Measurements from ENCODE around the gene DNAJC10. TPM values are rescaled to one million over a fixed set of nuclear protein-coding genes. Genes with fewer than 3 reads are reported as not detected.
A peak's percentile ranks its signal among the peaks of the same experiment; 100 is the strongest.

The DNAJC10 gene
- total and polyA plus RNA-seq, 9 of the 15 experiments (the other 6 are each of a cell fraction or from before 2014, with no cell fraction given), result 9.8 to 77.7 (median 57.3) TPM

GRCh38 chr2:182744490-182744889 is 28.4 kb downstream of the DNAJC10 start:
- no TSS peak for BruUV-seq (replicated peaks)
- H3K4me2 ChIP-seq (ENCODE audit: insufficient read depth, low read length), result no peak overlapping the region
- ChIA-PET CTCF (ENCODE audit: low intra/inter-chr PET ratio) (no interaction called here), POLR2A (no interaction called here)
- no peak overlapping the region for H3K9ac ChIP-seq (ENCODE audit: insufficient read depth in 1 of 2, low read depth in 2 of 2, low read length in 2 of 2)
- H3K27me3 ChIP-seq (ENCODE audit: control insufficient read depth in 2 of 2, insufficient read depth in 2 of 2, low read length in 2 of 2), result no peaks in the 10 kb centered on the region
- no peaks in the 10 kb centered on the region for H4K20me1 ChIP-seq (replicated peaks; ENCODE audit: control insufficient read depth, insufficient read depth, low read length)
- peaks cover 48% of the 10 kb centered on the region for H3K36me3 ChIP-seq (ENCODE audit: control insufficient read depth, insufficient read depth, low read length)
- no peak overlapping the region for H3K27ac ChIP-seq (ENCODE audit: extremely low read depth, low read depth, low read length)
- no peaks in the 10 kb centered on the region for H3K4me1 ChIP-seq (replicated peaks in 1 of 2; ENCODE audit: control insufficient read depth in 2 of 2, insufficient read depth in 2 of 2, low read length in 2 of 2)
- TF ChIP-seq MITF (IDR thresholded peaks at IDR 0.05) (no peak), SRSF1 (IDR thresholded peaks at IDR 0.05; ENCODE audit: low read depth, low read length) (no peak), KDM4B (IDR thresholded peaks at IDR 0.05; ENCODE audit: borderline replicate concordance in 2 of 2, low read depth in 1 of 2) (no peak), PRDM10 (IDR thresholded peaks at IDR 0.05; ENCODE audit: partially characterized antibody) (no peak), HIVEP1 (CRISPR knock-in tag; IDR thresholded peaks at IDR 0.05) (no peak), HMG20B (CRISPR knock-in tag; IDR thresholded peaks at IDR 0.05) (no peak), SMAD1 (IDR thresholded peaks at IDR 0.05; ENCODE audit: low read depth, low read length, partially characterized antibody) (no peak), IRF2 (CRISPR knock-in tag; IDR thresholded peaks at IDR 0.05) (no peak), ZBTB2 (IDR thresholded peaks at IDR 0.05) (no peak), CREB3 (tag; conservative IDR thresholded peaks at IDR 0.05; ENCODE audit: low read depth) (no peak), SUPT5H (IDR thresholded peaks at IDR 0.05) (no peak), DPF2 (IDR thresholded peaks at IDR 0.05) (no peak)
- TF ChIP-seq, protein P1, sequence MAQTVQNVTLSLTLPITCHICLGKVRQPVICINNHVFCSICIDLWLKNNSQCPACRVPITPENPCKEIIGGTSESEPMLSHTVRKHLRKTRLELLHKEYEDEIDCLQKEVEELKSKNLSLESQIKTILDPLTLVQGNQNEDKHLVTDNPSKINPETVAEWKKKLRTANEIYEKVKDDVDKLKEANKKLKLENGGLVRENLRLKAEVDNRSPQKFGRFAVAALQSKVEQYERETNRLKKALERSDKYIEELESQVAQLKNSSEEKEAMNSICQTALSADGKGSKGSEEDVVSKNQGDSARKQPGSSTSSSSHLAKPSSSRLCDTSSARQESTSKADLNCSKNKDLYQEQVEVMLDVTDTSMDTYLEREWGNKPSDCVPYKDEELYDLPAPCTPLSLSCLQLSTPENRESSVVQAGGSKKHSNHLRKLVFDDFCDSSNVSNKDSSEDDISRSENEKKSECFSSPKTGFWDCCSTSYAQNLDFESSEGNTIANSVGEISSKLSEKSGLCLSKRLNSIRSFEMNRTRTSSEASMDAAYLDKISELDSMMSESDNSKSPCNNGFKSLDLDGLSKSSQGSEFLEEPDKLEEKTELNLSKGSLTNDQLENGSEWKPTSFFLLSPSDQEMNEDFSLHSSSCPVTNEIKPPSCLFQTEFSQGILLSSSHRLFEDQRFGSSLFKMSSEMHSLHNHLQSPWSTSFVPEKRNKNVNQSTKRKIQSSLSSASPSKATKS (CRISPR knock-in tag; IDR thresholded peaks at IDR 0.05), result no peak
- intact Hi-C loops (cut with micrococcal nuclease), result no loop called here
- no peak for FAIRE-seq
- ATAC-seq, result no peak
- no peaks in the 10 kb centered on the region for H3K9me3 ChIP-seq (replicated peaks; ENCODE audit: control insufficient read depth, insufficient read depth, low read depth, low read length)
- WGBS (ENCODE audit: insufficient coverage, low coverage, missing lambda C conversion rate), result 69% methylated on average over 2 of the region's 2 CpGs
- H3K9me1 ChIP-seq (ENCODE audit: control insufficient read depth, insufficient read depth, low read length), result no peaks in the 10 kb centered on the region
- peak in 1 of 4 experiments; percentile 8 for DNase-seq (ENCODE audit: extremely low read depth in 1 of 4, low spot score in 3 of 4)
- no peak overlapping the region for H2AFZ ChIP-seq (ENCODE audit: low read depth, low read length)
- no peaks in the 10 kb centered on the region for H3K79me2 ChIP-seq (ENCODE audit: control insufficient read depth, insufficient read depth, low read length)
- in situ Hi-C loops (cut with MboI), result no loop called here
- no peak overlapping the region for H3K4me3 ChIP-seq
